ENCODE data around the gene CCDC185.

DNA sequence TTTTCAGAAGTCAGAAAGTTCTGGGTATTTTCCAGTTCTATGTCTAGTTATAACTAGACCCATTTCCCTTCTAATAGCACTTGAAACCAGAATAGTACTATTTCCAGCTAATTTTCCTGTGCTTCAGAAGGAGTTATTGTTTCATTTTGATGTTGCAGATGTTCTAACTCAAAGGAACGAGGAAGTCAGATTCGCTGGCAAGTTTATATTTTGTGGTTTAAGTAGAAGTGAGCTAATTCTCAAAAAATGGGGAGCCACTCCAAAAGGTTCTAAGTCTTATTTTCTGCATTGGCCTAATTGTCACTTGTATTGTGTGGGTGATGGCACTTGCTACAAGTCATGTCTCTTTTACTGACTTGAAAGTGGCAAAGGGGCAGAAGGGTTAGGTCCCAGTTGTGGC, 18.1 kb downstream of the CCDC185 start:
- TF ChIP-seq, protein P1, sequence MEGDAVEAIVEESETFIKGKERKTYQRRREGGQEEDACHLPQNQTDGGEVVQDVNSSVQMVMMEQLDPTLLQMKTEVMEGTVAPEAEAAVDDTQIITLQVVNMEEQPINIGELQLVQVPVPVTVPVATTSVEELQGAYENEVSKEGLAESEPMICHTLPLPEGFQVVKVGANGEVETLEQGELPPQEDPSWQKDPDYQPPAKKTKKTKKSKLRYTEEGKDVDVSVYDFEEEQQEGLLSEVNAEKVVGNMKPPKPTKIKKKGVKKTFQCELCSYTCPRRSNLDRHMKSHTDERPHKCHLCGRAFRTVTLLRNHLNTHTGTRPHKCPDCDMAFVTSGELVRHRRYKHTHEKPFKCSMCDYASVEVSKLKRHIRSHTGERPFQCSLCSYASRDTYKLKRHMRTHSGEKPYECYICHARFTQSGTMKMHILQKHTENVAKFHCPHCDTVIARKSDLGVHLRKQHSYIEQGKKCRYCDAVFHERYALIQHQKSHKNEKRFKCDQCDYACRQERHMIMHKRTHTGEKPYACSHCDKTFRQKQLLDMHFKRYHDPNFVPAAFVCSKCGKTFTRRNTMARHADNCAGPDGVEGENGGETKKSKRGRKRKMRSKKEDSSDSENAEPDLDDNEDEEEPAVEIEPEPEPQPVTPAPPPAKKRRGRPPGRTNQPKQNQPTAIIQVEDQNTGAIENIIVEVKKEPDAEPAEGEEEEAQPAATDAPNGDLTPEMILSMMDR (IDR thresholded peaks at IDR 0.05; ENCODE audit: low read depth, low read length), result no peak
- TF ChIP-seq POLR2A (IDR thresholded peaks at IDR 0.05; ENCODE audit: extremely low read depth, insufficient read length) (no peak), MYC (IDR thresholded peaks at IDR 0.05; ENCODE audit: low read depth, low read length) (no peak)

Data from NB4 (cell line).